Measurements from ENCODE around the gene UBAP1.
"Not testable (repeated sequence)": the region's sequence is repeated elsewhere in the genome, so short reads cannot be mapped to it uniquely, and the experiment has no call there.

UBAP1 gene

DNA sequence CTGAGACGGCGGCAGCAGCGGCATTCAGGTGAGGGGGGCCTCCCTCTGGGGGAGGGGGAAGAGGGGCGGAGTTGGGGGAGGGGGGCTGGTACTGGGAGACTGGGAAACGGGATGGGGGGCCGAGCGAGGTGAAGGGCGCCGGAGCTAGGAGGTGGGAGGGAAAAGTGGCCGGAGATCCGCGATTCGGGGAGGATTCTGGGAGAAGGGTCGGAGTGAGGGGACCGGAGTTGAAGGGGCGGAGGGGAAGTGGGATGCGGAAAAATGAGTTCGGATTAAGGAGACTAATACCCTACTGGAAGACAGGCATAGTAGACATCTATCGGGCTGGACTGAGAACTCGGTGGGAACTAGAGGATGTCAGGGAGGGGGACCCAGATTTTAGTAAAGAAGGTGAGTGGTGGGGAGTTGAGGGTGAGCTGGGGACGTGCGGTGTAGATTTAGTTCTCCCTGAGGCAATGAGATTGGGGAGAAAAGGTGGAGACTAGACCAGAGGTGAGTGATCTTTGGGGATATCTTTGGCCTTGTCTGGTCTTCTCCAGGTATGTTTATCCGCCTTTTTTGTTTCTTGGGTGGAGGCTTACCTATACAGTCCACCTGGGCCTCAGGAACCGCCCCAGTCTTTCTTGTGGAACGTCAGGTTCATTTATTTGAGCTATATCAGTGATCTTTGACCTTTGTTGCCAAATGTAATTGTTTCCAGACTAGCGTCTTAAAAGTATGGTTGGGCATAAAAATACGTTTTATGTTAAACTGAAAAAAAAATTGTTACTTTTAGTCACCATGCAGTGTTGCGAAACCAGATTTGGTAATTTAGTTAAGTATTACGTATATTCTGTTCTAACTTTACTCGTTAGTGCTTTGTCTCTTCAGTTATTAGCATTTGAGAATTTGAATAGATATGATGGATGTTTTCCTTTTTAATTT lies 632 bp downstream of the UBAP1 start:
- DNase-seq, result peak; percentile 20

- DNase-seq, result peak; percentile 61
Observed at GRCh38 chr9:34185778-34186551, 7.1 kb downstream of the UBAP1 start.

DNA sequence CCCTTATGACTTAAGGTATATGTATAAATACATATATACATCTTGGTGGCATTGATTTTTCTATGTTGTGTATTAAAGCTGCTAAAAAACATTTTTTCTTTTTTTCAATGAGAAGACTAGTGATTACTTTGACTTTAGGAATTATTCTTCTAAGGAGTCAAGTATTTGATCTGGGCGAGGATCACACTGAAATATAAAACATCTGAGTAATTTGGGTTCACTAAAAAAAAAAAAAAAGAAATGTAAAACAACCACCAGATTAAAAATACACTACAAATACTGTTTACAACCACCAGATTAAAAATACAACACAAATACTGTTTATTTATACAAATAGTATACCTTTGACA lies 9.0 kb downstream of the UBAP1 start:
- DNase-seq, result no peak

DNA sequence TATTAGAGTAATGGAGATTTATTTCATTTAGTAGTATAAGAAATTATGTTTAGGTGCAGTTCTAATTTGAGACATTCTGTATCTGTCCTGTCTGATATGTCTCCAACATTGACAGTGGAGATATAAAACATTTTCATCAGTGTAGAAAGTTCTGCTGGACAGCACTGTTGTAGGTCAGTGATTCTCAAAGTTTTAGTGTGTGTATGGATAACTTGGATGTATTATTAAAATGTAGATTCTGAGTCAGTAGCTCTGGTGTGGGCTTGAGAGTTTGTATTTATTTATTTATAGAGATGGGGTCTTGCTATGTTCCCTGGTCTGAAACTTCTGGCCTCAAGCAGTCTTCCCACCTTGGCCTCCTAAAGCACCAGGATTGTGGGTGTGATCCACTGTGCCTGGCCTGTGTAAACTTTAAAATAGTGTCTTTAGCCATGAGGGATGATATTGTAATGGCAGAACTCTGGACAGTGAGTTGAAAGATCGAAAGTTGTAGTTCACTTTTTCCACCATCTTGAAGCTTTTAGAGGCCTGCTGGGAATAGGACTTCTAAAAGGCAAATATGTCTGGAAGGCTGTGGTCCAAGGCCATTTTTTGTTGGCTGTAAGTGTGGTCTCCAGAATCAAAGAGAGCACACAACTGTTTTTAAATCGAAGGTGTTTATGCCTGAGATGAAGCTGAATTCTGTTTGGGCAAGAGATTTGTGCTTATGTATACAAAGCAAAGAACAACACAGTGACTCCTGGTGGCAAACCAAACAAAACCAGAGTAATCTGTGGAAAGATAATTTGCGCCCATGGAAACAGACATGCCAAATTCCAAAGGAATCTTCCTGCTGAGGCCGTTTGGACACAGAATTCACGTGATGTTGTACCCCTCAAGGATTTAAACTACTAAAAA lies 12.4 kb downstream of the UBAP1 start:
- DNase-seq, result no peak

DNA sequence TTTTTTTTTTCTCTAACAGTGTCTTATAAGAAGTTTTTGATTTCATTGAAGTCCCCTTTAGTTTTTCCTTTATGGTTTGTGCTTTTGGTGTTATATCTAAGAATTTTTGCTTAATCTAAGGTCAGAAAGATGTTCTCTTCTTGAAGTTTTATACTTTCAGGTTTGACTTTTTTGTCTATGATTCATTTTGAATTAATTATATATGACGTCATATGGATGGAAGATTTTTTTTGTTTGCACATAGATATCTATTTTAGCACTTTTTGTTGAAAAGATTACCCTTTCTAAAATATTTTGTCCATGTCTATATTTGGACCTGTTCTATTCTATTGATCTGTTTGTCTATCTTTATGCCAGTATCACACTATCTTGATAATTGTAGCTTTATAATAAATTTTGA lies 16.3 kb downstream of the UBAP1 start:
- no peak for DNase-seq

DNA sequence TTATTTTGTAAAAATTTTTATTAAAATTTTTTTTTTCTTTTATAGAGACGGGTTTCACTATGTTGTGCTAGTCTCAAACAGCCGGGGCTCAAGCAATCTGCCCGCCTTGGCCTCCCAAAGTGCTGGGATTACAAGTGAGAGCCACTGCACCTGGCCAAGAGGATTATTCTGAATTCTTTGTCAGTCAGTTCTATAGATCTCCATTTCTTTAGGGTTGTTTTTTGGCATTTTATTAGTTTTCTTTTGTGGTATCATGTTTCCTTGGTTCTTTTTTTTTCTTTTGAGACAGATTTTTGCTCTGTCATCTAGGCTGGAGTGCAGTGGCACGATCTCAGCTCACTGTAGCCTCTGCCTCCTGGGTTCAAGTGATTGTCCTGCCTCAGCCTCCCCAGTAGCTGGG lies 18.4 kb downstream of the UBAP1 start:
- DNase-seq, result not testable (repeated sequence)

DNA sequence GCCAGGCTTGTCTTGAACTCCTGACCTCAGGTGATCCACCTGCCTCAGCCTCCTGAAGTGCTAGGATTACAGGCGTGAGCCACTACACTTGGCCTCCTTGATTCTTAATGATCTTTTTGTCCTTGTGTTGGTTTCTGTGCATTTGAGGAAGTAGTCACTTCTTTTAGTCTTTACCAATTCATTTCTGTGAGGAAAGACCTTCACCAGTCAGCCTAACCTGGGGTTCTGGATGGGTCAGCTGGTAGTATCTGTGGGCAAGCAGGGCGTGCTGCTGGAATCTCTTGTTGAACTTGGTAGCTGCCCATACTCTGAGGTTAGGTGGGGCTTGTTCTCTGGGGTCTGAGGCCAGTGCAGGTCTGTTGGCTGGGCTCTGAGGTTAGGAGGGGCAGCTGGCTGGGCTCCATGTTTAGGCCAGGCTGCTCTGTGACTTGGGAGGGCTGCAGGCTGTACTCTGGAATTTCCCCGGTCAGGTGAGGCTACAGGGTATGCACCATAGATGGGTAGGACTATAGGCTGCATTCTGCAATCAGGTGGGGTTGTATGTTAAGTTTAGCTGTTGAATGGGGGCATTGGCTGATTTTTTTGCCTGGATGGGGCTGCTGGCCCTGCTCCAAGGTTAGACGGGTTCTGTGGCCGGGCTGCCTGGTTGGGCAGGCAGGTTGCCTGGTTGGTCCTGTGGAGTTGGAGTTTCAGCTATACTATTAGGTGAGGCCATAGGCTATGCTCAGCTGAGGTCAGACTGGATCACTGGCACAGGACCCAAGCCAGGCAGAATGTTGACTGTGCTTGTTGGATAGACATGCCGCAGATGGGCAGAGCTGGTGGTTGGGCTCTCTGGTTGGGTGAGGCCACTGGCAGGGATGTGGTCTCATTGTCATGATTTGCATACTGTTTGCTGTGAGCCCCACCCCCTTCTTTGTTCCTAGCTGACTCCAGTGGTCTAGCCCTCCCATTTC lies 19.2 kb downstream of the UBAP1 start:
- DNase-seq, result no peak

DNA sequence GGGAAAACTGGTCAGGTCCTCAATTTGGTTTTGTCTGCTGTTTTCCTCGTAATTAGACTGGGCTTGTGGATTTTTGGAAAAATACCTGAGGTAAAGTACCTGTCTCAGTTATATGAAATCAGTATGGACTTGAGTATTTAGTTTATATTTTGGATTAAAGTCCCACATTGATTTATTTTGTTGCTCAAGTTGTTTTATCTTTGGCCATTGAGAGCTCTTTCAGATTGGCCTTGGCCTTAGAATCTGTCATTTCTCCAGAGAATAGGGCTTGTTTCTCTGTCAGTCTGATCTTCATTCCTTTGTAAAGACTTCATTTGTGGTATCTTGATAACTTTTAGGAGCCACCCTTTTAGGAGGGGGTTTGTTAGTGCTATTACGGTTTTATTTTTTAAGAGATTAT lies 21.2 kb downstream of the UBAP1 start:
- no peak for DNase-seq

DNA sequence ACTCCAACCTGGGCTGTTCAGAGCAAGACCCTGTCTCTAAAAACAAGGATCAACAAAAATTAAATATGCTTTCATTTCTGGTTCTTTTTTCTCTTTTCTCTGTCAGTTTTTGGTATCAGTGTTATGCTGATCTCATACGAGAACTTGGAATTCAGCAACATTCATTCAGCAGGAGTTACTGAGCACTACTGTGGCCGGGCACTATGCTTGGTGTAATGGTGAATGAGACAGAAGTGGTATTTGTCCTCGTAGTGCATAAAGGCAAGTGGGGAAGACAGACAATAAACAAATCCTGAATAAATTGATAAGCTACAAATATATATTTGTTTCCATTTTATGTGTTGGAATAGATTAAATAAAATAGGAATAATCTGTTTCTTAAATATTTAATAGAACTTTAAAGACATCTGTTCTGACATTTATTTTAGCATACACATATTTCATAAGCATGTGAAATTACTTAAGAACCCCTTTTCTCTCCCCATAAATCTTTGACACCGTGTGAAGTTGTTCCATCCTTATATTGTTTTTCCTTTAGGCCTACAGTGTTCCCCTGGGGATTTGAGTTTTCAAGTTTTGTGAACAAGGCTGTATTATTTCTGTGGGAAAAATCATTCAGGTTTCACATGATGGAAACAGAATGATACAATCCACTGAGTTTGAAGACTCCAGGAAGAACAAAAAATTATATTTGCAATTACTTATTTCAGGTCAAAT lies 24.6 kb downstream of the UBAP1 start:
- no peak for DNase-seq

- DNase-seq, result no peak
Observed at GRCh38 chr9:34203992-34204635, 25.3 kb downstream of the UBAP1 start.

DNA sequence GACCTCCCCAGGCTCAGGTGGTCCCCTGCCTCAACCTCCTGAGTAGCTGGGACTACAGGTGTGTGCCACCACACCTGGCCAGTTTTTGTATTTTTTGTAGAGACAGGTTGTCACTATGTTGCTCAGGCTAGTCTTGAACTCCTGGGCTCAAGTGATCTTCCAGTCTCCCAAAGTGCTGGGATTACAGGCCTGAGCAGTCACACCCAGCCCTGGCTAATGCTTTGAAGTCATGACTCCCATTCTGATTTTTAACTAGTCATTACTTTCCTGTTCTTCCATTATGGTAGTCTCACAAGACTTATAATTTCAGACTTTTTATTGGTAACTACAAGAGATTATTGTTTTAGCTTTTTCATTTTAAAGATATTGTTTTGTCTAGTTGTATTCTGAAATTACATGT lies 26.3 kb downstream of the UBAP1 start:
- no peak for DNase-seq

GRCh38 chr9:34206561-34206960 lies 27.7 kb downstream of the UBAP1 start:
- no peak for DNase-seq

GRCh38 chr9:34211395-34211794 lies 32.6 kb downstream of the UBAP1 start:
- no peak for DNase-seq

DNA sequence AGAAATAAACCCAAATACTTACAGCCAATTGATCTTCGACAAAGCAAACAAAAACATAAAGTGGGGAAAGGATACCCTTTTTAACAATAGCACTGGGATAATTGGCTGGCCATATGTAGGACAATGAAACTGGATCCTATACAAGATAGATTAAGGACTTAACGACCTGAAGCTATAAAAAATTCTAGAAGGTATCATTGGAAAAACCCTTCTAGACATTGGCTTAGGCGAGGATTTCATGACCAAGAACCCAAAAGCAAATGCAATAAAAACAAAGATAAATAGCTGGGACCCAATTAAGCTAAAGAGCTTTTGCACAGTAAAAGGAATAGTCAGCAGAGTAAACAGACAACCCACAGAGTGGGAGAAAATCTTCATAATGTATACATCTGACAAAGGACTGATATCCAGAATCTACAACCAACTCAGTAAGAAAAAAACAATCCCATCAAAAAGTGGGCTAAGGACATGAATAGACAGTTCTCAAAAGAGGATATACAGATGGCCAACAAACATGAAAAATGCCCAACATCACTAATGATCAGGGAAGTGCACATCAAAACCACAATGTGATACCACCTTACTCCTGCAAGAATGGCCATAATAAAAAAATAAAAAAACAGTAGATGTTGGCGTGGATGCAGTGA lies 35.6 kb downstream of the UBAP1 start:
- not testable (repeated sequence) for DNase-seq

GRCh38 chr9:34216325-34216724 lies 37.5 kb downstream of the UBAP1 start:
- DNase-seq, result no peak

GRCh38 chr9:34217015-34217414 lies 38.2 kb downstream of the UBAP1 start:
- DNase-seq, result not testable (repeated sequence)

DNA sequence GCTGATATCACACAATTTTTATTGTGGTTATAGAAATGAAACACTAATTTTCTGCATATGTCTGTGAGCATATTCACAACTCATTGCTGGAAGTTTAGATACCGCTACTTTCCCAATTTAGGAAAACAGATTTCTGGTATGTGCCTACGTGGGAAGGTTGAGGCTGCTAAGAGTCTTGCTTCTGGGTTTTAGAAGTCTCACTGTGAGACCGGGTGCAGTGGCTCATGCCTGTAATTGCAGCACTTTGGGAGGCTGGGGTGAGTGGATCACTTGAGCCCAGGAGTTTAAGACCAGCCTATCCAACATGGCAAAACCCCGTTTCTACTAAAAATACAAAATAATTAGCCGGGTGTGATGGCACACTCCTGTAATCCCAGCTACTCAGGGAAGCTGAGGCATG lies 39.6 kb downstream of the UBAP1 start:
- no peak for DNase-seq

GRCh38 chr9:34219421-34219820 lies 40.6 kb downstream of the UBAP1 start:
- no peak for DNase-seq

GRCh38 chr9:34220218-34220617 lies 41.4 kb downstream of the UBAP1 start:
- no peak for DNase-seq

DNA sequence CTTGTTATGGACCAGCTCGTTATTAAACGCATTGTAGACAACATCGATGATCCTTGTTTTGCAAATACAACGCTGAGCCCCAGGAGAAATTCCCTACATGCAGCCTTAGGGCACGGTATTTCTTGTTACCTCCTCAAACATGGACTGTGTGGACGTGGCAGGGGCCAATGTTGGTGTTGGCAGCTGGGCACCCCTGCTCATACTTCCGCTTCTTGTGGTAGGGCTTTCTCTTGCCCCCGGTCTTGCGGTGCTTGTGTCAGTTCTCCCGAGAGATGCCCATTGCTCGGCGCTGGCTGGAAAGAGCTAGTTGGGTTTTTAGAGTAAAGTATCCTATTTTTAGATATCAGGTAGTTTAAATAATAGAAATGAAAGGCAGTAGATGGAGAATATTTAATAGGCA lies 45.5 kb downstream of the UBAP1 start:
- no peak for DNase-seq
